Activated CD4-positive, alpha-beta T cell treated with anti-CD3 and anti-CD28 coated beads, Interleukin-2, amount 50 U/mL, for 16 hours (primary cell): ENCODE results near the gene PRR5.
A peak's percentile ranks its signal among the peaks of the same experiment; 100 is the strongest.

Experiments used
- DNase-seq: peaks from one replicate; pipeline ENCODE4 v3.0.0-alpha.2; 2020

The PRR5 gene

DNA sequence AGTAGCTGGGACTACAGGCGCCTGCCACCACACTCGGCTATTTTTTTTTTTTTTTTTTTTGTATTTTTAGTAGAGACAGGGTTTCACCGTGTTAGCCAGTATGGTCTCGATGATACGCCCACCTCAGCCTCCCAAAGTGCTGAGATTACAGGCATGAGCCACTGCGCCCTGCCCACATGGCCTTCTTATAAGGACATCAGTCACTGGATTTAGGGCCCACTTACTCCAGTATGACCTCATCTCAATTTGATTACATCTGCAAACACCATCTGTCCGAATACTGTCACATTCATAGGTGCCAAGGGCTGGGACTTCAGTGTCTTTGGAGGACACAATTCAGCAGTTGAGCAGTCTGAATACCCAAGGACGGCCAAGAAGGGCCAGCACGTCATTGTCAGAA lies 8.2 kb upstream of the PRR5 start:
- DNase-seq: no peak

DNA sequence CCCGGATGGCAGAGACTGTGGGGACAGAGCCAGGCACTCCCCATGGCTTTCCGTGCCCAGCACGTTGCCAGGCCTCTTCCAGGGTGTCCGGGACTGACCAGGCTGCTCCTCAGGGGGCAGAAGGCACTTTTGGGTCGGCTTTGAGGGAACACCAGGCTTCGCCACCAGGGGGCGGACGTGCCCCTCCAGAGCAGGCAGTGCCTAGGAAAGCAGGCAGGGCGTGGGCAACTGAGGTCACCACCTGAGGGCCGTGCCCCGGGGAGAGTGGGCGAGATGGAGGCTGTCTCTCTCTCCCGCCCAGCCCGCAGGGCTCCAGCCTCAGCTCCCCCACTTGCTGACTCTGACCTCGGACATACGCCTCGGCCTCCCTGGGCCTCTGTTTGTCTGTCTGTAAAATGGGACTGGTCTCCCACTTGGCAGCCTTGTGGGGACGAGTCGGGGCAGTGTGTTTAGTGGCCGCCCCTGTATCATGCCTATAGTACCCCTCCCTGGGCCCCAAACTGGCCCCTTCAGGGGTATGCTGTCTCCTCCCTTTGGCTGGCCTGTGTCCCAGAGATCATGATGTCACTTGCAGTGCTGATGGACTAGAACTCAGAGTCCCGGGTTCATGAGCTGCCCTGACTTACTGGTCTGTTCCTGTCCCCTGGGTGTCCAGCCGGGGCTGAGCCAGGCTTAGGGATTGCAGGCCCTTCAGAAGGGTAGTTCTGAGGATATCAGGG lies 4.4 kb upstream of the PRR5 start:
- DNase-seq: peak; percentile 83

DNA sequence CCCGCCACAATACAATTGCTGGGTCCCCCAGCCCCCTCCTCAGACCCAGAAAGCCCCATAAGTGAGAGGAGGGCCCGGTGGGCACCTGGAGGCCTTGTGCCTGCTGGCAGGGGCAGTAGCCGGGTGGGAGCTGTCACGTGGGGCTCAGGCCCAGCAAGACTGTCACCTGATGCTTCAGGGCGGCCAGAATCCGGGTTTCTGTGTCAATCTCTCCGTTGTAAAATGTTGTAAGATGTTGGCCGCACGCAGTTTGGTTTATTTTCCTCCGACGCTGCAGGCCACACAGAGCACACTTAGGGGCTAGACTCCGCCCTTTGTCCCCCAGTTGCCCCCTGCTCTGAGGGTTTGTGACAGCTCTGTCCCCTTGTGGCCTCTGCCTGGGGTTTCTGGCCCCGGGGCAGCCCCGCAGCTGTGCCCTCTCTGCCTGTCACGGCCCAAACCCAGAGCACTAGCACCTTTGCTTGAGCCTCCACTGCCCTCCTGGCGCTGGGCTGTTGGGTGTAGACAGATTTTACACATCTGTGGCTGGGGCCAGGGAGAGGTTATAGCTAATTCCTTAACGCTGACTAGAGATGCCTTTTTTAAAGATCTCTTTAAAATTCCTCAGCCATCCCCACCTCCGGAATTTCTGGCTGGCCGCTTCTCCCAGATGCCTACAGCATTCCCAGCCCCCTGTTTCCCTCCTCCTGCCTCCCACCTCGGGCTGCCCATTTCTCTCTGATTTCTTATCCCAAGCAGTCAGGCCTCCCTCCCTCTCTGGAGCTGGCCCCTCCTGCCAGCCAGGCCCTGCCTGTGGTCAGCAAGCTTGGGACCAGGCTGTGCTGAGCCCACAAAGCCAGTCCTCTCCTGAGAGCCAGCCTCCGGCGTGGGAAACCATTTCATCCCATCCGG lies 3.2 kb upstream of the PRR5 start:
- no peak for DNase-seq

DNA sequence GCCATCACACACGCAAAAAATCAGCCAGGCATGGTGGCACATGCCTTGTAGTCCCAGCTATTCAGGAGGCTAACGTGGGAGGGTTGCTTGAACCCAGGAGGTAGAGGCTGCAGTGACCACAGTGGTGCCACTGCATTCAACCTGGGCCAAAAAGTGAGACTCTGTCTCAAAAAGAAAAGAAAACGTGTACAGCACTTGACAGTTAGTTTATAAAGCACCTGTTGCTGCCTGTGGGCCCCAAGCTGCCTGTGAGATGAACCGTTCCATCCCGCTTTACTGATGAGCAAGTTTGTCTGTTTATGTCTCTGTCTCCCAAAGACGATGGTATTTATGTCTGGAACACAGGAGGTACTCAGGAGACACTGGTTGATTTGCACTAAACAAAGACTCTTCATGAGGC lies 1.5 kb upstream of the PRR5 start:
- no peak for DNase-seq

DNA sequence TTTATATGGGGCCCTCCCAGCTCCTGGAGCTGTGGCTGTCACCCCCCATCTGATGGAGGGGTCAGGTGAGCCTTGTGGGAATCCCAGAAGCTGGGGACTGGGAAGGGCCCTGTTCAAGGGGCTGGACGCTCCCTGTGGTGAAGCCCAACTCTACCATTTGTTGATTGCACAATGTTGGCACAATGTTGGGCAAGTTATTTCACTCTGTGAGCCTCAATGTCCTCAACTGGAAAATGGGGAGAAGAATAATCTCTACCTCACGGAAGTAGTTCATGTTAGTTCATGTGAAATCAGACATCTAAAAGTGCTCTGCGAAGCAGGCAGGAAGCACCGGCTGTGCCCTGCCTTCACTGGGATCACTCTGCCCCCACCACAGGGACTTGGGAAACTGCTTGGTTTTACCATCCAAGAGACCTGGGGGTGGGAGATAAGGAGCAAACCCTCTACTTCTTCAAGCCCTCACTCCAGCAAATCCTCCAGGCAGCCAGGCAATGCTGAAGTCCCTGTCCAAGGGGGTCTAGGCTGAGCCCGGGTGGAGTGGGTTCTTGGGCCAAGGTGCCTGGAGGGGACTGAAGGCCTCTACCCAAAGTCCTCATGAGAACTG lies 715 bp upstream of the PRR5 start:
- no peak for DNase-seq

DNA sequence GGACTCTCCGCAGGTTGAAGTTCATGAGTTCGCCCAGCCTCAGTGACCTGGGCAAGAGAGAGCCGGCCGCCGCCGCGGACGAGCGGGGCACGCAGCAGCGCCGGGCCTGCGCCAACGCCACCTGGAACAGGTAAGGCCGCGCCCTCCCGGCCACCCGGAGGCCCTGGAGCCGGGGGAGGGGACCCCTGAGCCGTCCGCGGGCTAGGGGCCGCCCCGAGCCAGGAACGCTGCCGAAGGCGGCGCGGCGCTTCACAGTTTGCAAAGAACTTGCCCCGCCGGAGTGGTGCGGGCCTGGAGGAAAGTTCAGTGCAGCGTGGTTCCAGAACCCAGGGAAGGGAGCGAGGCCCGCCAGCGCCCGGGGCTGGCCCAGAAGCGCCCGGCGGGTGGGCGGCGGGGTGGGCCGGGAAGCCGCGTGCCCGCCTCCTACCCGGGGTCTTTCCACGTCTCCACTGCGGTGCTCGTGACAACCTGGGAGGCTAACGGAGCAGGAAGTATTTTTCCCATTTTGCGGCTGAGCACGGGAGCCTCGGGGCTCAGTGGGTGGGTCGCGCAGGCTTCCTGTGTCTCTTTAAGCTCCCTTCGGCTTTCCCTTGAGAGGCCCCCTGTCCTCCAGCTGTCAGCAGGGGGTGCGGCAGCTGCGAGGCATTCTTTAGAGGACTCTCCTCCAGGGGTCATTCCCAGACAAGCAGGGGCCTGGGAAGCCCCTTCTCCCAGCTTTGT lies 635 bp downstream of the PRR5 start:
- DNase-seq: no peak

DNA sequence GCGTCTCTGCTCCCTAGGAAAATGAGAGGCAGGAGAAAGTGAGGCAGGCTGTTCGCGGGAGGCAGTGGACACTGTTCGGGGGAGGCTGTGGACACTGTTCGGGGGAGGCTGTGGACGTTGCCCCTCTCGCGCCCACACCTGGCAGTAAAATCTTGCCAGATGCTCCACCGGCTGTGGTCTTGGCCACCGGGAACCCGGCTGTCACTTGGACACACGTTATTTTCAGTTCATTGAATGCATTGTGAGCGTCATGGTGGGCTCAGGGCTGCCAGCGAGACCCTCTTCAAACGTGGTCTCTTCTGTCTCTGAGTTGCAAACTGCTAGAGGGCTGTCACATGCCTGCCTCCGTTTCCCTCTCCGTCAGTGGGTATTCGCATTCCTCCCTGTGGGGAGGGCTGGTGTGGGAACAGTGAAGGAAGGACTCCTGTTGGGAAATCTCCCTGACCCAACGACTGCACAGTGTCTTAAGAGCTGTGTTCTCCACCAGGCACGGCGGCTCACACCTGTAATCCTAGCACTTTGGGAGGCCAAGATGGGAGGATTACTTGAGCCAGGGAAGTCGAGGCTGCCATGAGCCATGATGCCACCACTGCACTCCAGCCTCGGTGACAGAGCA lies 1.4 kb downstream of the PRR5 start:
- no peak for DNase-seq

DNA sequence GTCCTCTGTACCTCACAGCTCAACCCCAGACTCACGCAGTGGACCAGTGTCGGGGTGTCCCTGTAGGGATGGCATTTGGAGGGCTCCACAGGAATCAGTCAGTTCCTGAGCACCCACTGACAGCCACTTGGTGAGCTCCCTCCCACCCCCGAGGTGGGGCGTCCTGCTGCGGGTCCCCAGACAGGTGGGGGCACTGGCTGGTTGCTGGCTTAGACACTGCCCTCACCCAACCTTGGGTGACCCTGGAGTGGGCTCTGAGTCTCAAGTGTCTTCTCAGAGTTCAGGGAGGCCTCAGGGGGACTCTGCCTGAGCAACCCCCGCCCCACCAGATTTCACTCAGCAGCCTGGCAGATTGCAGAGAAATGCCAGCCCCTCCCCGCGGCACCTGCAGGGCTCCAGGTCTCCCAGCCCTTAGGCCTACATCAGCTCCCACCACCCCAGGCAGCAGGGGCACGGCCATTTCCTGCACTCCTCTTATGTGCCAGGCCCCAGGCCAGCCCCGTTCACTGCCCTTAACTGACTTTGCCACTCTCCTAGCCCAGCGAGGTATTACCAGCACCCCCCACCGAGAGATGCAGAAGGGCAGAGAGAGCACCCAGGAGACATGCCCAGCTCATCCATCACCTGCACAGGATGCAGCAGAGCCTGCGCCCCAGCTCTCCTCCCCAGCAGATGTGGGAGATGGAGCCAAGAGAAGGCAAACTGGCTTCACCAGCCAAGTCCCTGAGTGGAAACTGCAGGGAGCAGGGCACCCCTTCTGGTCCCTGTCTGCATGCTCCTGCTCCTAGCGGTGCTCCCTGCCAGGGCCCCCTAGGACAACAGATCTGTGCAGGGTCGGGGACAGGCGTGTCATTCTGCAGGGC lies 2.4 kb downstream of the PRR5 start:
- DNase-seq: no peak

DNA sequence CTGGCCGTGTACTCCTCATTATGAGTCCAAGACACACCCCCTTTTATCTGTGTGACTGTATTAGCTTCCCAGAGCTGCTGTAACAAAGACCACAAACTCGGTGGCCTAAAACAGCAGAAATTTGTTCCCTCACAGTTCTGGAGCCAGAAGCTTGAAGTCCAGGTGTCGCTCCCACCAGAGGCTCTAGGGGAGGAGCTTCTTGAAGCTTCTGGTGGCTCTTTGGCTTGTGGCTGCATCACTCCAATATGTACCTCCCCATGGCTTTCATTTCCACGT lies 3.0 kb downstream of the PRR5 start:
- DNase-seq: no peak

DNA sequence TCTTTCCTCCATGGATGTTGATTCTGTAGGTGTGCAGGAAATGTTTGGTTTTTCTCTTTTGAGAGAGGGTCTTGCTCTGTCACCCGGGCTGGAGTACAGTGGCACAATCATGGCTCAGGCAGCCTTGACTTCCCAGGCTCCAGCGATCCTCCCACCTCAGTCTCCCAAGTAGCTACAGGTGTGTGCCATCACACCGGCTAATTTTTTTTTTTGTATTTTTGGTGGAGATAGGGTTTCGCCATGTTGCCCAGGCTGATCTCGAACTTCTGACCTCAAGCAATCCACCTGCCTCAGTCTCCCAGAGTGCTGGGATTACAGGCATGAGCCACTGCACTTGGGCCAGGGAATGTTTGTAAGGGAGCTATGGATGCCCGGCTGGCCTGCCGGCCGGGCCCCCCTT lies 4.5 kb downstream of the PRR5 start:
- no peak for DNase-seq

DNA sequence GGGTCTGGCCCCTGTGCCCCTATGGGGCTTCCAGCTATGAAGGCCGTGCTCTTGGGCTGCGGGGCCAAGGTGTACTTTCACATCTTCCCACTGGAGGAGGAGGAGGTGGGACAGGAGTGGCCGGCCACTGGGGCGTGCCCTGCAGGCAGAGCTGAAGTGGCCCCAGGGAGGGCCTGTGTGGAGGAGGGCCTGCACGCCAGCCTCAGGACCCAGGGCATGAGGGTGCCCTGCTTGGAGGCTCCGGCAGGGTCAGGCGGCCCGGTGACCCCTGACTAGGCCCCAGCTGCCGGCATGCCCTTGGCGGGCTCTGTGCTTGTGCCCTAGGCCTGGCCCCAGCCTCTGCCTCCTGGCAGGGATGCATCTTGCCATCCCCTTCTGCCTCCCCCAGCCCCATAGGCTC lies 5.2 kb downstream of the PRR5 start:
- no peak for DNase-seq

DNA sequence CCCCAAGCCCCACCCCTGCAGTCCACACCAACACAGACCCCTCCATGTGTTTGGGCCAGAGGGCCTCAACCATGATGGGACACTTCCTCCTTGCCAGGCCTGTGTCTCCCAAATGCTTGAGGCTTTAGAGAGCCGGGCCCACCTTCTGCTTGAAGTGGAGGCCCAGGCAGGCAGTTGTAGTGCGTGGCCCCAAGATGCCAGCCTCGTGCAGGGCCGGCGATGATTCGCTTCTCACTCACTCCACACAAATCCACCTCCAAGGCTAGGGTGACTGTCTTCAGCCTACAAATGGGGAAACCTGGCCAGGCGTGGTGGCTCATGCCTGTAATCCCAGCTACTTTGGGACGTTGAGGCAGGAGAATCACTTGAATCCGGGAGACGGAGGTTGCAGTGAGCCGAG lies 5.7 kb downstream of the PRR5 start:
- no peak for DNase-seq

DNA sequence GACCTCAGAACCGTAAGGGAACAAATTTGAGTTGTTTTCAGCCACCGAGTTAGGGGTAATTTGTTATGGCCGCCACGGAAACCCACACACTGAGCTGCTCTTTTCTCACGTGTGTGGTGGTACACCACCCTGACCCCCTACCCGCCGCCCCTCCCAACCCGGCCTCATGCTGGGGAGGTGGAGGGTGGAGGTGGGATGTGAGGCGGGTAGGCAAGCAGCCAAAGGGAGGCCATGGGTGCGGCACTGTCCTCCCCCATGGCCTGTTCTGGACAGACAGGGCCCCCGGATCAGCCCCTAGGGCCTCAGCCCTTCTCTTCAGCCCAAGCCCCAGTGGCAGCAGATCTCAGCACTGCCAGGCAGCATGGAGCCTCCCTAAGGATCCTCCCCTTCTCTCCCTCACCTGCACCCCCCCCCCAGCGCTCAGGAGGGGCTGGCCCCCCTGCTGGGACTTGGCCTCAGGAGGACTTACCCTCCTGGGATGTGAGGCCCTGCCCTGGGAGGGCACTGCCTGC lies 7.9 kb downstream of the PRR5 start:
- no peak for DNase-seq

DNA sequence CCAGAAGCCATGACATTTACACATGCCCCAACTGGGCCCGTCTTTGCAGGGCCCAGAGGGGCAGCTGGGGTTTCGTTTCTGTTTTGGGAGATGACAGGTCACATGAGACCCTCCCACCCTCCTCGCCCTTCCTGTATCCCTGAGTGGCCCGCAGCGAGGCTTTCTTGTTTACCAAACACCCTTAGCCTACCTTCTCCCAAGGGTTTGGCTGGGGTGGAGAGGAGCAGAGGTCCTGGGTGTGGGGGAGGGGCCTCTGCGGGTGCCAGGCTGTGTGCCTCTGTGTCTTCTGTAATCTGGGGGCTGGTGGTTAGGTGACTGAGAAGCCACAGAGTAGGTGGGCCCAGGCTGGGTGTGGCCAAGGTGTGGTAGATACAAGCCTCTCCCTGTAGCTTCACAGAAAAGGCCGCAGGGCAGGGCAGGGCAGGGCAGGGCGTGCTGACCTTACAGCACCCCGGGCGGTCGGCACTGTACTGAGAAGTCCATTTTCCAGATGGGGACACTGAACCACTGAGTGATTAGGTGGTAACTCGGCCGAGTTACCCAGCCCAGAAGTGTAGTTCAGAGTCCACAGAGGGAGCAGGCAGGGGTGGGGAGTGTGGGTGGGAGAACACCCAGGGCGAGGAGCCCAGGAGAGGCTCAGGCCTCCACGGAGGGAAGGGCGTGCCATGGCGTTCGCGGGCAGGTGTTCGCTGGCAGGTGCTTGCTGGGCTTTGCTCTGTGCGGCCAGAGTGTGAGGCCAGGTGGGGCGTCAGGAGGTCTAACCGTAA lies 8.7 kb downstream of the PRR5 start:
- DNase-seq: no peak

DNA sequence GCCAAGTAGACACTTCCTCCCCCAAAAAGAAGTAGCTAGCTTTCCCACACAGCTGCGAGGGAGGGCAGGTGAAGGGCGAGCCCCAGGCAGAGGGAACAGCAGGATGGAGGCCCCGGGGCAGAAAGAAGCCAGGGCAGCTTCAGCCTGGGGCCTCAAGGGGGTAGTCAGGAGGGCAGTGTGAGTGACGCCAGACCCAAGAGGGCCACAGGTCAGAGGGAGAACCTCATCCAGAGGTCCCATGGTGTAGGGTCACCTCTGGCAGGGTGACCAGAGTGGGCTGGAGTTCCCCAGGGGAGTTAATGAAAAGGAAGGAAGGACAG lies 9.2 kb downstream of the PRR5 start:
- no peak for DNase-seq

DNA sequence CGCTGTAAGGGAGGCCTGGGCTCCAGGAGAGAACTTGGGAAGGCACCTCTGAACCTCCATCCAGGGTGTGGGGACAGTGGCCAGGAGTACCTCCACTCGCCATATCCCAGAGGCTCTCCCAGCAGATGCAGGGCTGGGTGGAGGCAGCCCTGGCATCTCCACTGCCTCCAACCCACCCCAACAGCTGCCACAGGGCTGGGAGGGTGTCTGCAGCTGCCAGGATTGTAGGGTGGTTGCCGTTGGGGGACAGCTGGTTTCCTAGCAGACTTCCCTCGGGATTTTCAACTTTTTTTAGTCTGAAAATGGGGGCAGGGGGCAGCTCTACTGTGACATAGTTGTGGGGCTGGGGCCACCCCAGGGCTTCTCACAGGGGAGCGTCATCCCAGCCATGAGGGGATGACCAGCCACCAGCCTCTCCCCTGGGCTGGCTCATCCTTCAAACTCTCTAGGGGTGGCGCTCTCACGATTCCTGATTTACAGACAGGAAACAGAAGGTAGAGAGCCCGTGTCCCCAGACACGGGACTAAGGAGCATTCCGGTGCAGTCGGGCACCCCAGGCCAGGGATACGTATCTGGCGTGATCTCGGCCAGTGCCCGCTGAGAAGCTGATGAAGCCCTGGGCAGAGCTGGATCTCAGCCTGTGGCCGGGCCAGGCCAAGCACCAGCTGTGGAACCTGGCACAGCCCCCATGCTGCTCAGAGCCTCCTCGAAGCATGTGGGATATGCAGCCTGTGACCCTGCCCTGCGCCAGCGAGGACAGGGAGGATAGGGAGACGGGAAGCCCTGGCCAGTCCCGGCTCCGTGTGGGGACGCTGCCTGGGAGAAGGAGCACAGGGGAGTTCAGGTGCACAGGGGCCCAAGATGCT lies 9.9 kb downstream of the PRR5 start:
- no peak for DNase-seq

DNA sequence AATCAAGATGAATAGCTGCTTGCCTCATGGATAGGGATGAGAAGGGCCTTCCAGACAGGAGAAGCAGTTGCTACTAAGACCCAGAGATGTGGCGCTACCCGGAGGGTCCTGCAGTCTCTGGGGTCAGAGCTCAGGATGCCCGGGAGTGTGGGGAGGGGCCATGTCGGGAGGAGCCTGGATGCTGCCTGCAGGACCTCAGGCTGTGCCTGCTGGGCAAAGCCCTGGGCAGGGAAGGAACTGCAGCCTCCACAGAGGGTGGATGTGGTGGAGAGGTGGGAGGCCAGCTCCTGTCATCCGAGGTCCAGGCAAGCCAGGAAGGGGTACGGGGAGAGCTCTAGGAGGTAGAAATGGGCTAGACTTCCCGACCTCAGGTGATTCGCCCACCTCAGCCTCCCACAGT lies 11.0 kb downstream of the PRR5 start:
- DNase-seq: no peak

DNA sequence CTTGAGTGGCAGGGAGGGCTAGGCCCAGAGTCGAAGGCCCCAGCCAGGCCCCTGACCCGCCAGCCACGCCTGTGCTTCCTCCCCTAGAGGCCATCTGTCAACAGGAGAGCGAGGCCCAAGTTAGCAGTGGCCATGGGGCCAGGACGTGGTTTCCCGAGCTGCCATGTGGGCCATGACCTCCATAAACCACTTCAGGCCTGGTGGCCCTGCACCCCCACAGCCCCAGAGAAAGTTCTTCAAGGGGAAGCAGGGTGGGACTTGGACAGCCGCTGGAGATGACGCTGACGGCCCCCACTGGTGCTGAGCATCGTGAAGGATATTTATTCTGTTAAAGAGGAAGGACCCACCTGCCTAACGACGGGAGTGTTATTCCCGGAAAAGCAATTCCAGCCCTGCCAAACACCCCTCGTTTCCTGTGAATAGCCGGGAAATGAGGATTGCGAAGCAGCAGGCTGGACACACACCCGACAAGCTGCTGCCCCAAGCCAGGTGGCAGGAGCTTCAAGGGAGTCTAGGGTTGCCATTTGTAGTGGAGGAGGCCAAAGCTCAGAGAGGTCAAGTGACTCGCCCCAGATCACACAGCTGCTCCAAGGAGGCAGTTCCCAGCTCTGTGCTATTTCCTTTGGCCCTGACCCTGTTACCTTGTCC lies 12.8 kb downstream of the PRR5 start:
- no peak for DNase-seq

DNA sequence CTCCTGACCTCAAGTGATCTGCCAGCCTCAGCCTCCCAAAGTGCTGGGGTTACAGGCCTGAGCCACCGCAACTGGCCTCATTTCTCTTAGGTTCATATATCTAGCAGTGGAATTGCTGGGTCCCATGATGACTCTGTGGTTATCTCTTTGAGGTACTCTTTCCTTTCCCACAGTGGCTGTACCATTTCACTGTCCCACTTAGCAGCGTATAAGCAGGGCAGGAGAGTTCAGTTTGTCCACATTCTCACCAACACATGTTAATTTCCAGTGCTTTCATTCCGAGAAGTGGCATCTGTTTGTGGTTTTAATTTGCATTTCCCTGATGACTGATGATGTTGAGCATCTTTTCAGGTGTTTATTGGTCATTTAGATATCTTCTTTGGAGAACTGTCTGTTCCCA lies 16.4 kb downstream of the PRR5 start:
- peak; percentile 37 for DNase-seq
